ENCODE results near the gene SLC35B2. TPM values are rescaled to one million over a fixed set of nuclear protein-coding genes. Genes with fewer than 3 reads are reported as not detected.

Gene SLC35B2
- total RNA-seq, 1 experiment from 2014 or later: 143 TPM

DNA sequence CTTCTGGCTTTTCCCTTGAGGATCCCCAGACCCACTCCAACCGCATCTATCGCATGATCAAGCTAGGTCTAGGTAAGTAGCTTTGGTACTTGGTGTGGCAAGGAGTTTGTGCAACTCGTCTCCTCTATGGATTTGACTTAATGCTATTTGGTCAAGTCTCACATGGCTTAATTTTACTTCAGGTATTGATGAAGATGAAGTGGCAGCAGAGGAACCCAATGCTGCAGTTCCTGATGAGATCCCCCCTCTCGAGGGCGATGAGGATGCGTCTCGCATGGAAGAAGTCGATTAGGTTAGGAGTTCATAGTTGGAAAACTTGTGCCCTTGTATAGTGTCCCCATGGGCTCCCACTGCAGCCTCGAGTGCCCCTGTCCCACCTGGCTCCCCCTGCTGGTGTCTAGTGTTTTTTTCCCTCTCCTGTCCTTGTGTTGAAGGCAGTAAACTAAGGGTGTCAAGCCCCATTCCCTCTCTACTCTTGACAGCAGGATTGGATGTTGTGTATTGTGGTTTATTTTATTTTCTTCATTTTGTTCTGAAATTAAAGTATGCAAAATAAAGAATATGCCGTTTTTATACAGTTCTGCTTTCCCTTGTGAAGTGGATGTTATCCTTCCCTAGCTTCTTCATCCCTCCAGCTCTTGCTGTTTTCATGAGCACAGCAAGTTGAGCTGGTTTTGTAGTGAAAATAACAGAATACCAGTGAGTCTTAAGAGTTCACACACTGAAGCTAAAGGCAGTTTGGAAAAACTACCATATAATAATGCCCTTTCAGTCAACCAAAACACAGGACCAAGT lies 3.8 kb downstream of the SLC35B2 start:
- Mint-ChIP-seq H3K4me3 (ENCODE audit: low read depth, unreplicated experiment) (peak overlapping the region; percentile 86), H3K27me3 (ENCODE audit: unreplicated experiment) (no peaks in the 10 kb centered on the region), H3K36me3 (ENCODE audit: insufficient read depth, unreplicated experiment) (peaks cover 100% of the 10 kb centered on the region), H3K4me1 (ENCODE audit: low read depth, unreplicated experiment) (peaks cover 88% of the 10 kb centered on the region), H3K27ac (ENCODE audit: unreplicated experiment) (peak overlapping the region; percentile 72), H3K9me3 (ENCODE audit: low read depth, unreplicated experiment) (no peaks in the 10 kb centered on the region)
- TF ChIP-seq, protein P1, sequence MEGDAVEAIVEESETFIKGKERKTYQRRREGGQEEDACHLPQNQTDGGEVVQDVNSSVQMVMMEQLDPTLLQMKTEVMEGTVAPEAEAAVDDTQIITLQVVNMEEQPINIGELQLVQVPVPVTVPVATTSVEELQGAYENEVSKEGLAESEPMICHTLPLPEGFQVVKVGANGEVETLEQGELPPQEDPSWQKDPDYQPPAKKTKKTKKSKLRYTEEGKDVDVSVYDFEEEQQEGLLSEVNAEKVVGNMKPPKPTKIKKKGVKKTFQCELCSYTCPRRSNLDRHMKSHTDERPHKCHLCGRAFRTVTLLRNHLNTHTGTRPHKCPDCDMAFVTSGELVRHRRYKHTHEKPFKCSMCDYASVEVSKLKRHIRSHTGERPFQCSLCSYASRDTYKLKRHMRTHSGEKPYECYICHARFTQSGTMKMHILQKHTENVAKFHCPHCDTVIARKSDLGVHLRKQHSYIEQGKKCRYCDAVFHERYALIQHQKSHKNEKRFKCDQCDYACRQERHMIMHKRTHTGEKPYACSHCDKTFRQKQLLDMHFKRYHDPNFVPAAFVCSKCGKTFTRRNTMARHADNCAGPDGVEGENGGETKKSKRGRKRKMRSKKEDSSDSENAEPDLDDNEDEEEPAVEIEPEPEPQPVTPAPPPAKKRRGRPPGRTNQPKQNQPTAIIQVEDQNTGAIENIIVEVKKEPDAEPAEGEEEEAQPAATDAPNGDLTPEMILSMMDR (IDR thresholded peaks at IDR 0.05; ENCODE audit: unreplicated experiment): peak; percentile 57
- intact Hi-C loops (cut with micrococcal nuclease; ENCODE audit: unreplicated experiment): no loop called here
- CTCF ChIA-PET: interaction anchor here (0.5 to 1.0 kb wide), 3 partner anchors 17 to 157 kb away, joined by 3 to 4 read pairs (median 3); no protein-coding TSS in a partner anchor
- peak; percentile 93 for DNase-seq
- BruUV-seq (replicated peaks): TSS peak; percentile 1

GRCh38 chr6:44251576-44252524 lies 5.5 kb downstream of the SLC35B2 start:
- CTCF ChIA-PET: interaction anchor here (0.7 to 0.8 kb wide), 2 partner anchors 80 to 140 kb away, joined by 3 read pairs; no protein-coding TSS in a partner anchor
- BruUV-seq (replicated peaks): no TSS peak
- intact Hi-C loops (cut with micrococcal nuclease; ENCODE audit: unreplicated experiment): no loop called here
- H3K27ac Mint-ChIP-seq (ENCODE audit: unreplicated experiment): peak overlapping the region; percentile 6
- no peaks in the 10 kb centered on the region for H3K9me3 Mint-ChIP-seq (ENCODE audit: low read depth, unreplicated experiment)
- peaks cover 100% of the 10 kb centered on the region for H3K36me3 Mint-ChIP-seq (ENCODE audit: insufficient read depth, unreplicated experiment)
- TF ChIP-seq, protein P1 (IDR thresholded peaks at IDR 0.05; ENCODE audit: unreplicated experiment): no peak
- H3K4me3 Mint-ChIP-seq (ENCODE audit: low read depth, unreplicated experiment): peak overlapping the region; percentile 0
- H3K27me3 Mint-ChIP-seq (ENCODE audit: unreplicated experiment): no peaks in the 10 kb centered on the region
- DNase-seq: no peak
- peaks cover 79% of the 10 kb centered on the region for H3K4me1 Mint-ChIP-seq (ENCODE audit: low read depth, unreplicated experiment)

DNA sequence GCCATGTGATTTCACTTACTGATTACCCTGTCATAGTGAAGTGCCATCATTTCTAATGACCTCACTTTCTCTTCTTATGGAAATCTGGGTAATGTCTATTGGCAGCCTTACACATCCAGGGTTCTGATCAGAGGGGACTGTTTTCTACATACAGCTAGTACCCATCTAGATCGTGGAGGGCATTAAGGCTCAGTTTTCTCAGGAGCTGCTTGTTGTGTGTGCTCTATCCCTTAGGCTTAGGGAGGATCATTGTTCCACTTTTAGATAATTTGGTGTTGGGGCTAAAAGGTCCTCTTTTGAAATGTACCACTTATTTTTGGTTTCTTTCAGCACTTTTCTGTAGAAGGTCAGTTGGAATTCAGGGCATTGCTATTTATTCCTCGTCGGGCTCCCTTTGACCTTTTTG lies 6.6 kb downstream of the SLC35B2 start:
- peaks cover 100% of the 10 kb centered on the region for H3K36me3 Mint-ChIP-seq (ENCODE audit: insufficient read depth, unreplicated experiment)
- TF ChIP-seq, protein P1 (IDR thresholded peaks at IDR 0.05; ENCODE audit: unreplicated experiment): no peak
- H3K27ac Mint-ChIP-seq (ENCODE audit: unreplicated experiment): peak overlapping the region; percentile 99
- H3K27me3 Mint-ChIP-seq (ENCODE audit: unreplicated experiment): no peaks in the 10 kb centered on the region
- peaks cover 68% of the 10 kb centered on the region for H3K4me1 Mint-ChIP-seq (ENCODE audit: low read depth, unreplicated experiment)
- H3K4me3 Mint-ChIP-seq (ENCODE audit: low read depth, unreplicated experiment): peak overlapping the region; percentile 88
- CTCF ChIA-PET: no interaction called here
- intact Hi-C loops (cut with micrococcal nuclease; ENCODE audit: unreplicated experiment): no loop called here
- DNase-seq: no peak
- H3K9me3 Mint-ChIP-seq (ENCODE audit: low read depth, unreplicated experiment): no peaks in the 10 kb centered on the region
- BruUV-seq (replicated peaks): no TSS peak

DNA sequence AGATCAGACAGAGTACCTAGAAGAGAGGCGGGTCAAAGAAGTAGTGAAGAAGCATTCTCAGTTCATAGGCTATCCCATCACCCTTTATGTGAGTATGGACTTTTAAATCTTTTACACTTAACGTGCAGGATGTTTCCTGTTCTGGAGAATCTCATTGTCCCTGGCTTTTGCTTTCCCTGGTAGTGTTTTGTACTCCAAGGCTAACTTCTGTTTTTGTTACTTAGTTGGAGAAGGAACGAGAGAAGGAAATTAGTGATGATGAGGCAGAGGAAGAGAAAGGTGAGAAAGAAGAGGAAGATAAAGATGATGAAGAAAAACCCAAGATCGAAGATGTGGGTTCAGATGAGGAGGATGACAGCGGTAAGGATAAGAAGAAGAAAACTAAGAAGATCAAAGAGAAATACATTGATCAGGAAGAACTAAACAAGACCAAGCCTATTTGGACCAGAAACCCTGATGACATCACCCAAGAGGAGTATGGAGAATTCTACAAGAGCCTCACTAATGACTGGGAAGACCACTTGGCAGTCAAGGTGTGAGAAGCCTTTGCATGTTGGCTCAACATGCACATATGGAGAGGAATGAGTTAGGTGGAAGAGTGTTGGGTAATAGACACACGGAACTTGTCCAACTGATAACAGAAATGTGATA lies 7.1 kb downstream of the SLC35B2 start:
- CTCF ChIA-PET: no interaction called here
- H3K4me3 Mint-ChIP-seq (ENCODE audit: low read depth, unreplicated experiment): peak overlapping the region; percentile 88
- peaks cover 68% of the 10 kb centered on the region for H3K4me1 Mint-ChIP-seq (ENCODE audit: low read depth, unreplicated experiment)
- peaks cover 100% of the 10 kb centered on the region for H3K36me3 Mint-ChIP-seq (ENCODE audit: insufficient read depth, unreplicated experiment)
- peak overlapping the region; percentile 99 for H3K27ac Mint-ChIP-seq (ENCODE audit: unreplicated experiment)
- DNase-seq: no peak
- no peaks in the 10 kb centered on the region for H3K9me3 Mint-ChIP-seq (ENCODE audit: low read depth, unreplicated experiment)
- no peaks in the 10 kb centered on the region for H3K27me3 Mint-ChIP-seq (ENCODE audit: unreplicated experiment)
- intact Hi-C loops (cut with micrococcal nuclease; ENCODE audit: unreplicated experiment): no loop called here
- BruUV-seq (replicated peaks): TSS peak; percentile 29
- TF ChIP-seq, protein P1 (IDR thresholded peaks at IDR 0.05; ENCODE audit: unreplicated experiment): no peak
